Measurements from ENCODE around the gene RCL1.

The RCL1 gene

GRCh38 chr9:4844056-4844838 is 51.5 kb downstream of the RCL1 start:
- no peak for DNase-seq

GRCh38 chr9:4849369-4849768 is 56.6 kb downstream of the RCL1 start:
- DNase-seq = no peak

GRCh38 chr9:4850603-4851310 is 58.0 kb downstream of the RCL1 start:
- peak; percentile 36 for DNase-seq

- DNase-seq = peak; percentile 94
Measured at GRCh38 chr9:4852419-4852818, 59.7 kb downstream of the RCL1 start.

- DNase-seq = no peak
Measured at GRCh38 chr9:4854265-4854590, 61.5 kb downstream of the RCL1 start.

GRCh38 chr9:4855841-4856240 is 63.1 kb downstream of the RCL1 start:
- no peak for DNase-seq

GRCh38 chr9:4857163-4857810 is 64.5 kb downstream of the RCL1 start:
- DNase-seq = peak; percentile 39

GRCh38 chr9:4859035-4859434 is 66.3 kb downstream of the RCL1 start:
- DNase-seq = no peak

GRCh38 chr9:4860383-4860782 is 67.6 kb downstream of the RCL1 start:
- DNase-seq = no peak

- no peak for DNase-seq
Measured at GRCh38 chr9:4861145-4861544, 68.4 kb downstream of the RCL1 start.

GRCh38 chr9:4861736-4862451 is 69.2 kb downstream of the RCL1 start:
- no peak for DNase-seq

- peak; percentile 92 for DNase-seq
Measured at GRCh38 chr9:4862506-4863250, 69.9 kb downstream of the RCL1 start.

GRCh38 chr9:4864234-4864661 is 71.5 kb downstream of the RCL1 start:
- no peak for DNase-seq

GRCh38 chr9:4864698-4865097 is 72.0 kb downstream of the RCL1 start:
- DNase-seq = no peak

GRCh38 chr9:4865681-4866080 is 72.9 kb downstream of the RCL1 start:
- peak; percentile 29 for DNase-seq

- DNase-seq = peak; percentile 55
Measured at GRCh38 chr9:4866239-4866969, 73.7 kb downstream of the RCL1 start.

GRCh38 chr9:4873066-4873465 is 80.3 kb downstream of the RCL1 start:
- DNase-seq = no peak

GRCh38 chr9:4875559-4875958 is 82.8 kb downstream of the RCL1 start:
- no peak for DNase-seq

GRCh38 chr9:4879115-4879558 is 86.4 kb downstream of the RCL1 start:
- no peak for DNase-seq

- no peak for DNase-seq
Measured at GRCh38 chr9:4883326-4883873, 90.7 kb downstream of the RCL1 start.

GRCh38 chr9:4886698-4887097 is 94.0 kb downstream of the RCL1 start:
- DNase-seq = no peak

- no peak for DNase-seq
Measured at GRCh38 chr9:4887556-4887955, 94.8 kb downstream of the RCL1 start.
